ENCODE measurements around the gene ZNF37A.
"Not testable (repeated sequence)": the region's sequence is repeated elsewhere in the genome, so short reads cannot be mapped to it uniquely, and the experiment has no call there.

DNA sequence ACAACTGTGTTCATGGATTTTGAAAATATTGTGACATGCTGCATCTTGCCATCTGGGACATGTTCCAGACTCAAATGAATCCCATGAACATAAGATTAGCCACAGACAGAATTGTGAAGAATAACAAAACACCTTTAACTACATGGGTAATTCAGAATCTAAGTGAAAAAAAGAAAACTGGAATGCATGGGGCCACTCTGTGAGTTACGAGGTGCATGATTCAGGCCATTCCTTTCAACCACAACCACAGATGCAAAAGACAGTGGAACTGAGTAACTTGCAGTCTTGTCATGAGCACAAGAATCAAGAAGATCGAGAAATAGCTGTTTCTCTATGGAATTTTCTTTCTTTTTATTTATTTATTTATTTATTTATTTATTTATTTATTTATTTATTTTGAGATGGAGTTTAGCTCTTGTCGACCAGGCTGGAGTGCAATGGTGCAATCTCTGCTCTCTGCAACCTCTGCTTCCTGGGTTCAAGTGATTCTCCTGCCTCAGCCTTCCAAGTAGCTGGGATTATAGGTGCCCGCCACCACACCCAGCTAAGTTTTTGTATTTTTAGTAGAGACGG, 56.8 kb downstream of the ZNF37A start:
- TF ChIP-seq, protein P1, sequence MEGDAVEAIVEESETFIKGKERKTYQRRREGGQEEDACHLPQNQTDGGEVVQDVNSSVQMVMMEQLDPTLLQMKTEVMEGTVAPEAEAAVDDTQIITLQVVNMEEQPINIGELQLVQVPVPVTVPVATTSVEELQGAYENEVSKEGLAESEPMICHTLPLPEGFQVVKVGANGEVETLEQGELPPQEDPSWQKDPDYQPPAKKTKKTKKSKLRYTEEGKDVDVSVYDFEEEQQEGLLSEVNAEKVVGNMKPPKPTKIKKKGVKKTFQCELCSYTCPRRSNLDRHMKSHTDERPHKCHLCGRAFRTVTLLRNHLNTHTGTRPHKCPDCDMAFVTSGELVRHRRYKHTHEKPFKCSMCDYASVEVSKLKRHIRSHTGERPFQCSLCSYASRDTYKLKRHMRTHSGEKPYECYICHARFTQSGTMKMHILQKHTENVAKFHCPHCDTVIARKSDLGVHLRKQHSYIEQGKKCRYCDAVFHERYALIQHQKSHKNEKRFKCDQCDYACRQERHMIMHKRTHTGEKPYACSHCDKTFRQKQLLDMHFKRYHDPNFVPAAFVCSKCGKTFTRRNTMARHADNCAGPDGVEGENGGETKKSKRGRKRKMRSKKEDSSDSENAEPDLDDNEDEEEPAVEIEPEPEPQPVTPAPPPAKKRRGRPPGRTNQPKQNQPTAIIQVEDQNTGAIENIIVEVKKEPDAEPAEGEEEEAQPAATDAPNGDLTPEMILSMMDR (conservative IDR thresholded peaks at IDR 0.05 in 1 of 2, IDR thresholded peaks at IDR 0.05 in 1 of 2; ENCODE audit: extremely low read depth in 1 of 2, insufficient read depth in 1 of 2, low read depth in 1 of 2, low read length in 2 of 2): not testable (repeated sequence)
- not testable (repeated sequence) for TF ChIP-seq EZH2 (IDR thresholded peaks at IDR 0.05; ENCODE audit: borderline replicate concordance, low read length)
